Heart left ventricle (tissue), 16 donors: ENCODE data around the gene NUDT16L1. TPM values are rescaled to one million over a fixed set of nuclear protein-coding genes. Genes with fewer than 3 reads are reported as not detected.

ENCODE experiments used
- ATAC-seq, 4 donors: fragments of 200-7000 bp; cut with Tn5 transposase; one replicate each; pipeline ENCODE4 v1.9.1; 2020 to 2022; ENCODE audit warnings: moderate library complexity in 4 of 4, mild to moderate bottlenecking in 3 of 4, moderate number of reproducible peaks in 1 of 4
- DNase-seq, 5 donors: peaks; one replicate each; pipeline ENCODE4 v3.0.0-alpha.2; 2020
- H3K27ac ChIP-seq, 12 donors: fragments of 200-600 bp; sonication (generic) in 4 of 12; one replicate each; pipeline versions ENCODE4 v1.5.0 to v1.8.0; 2016 to 2022; ENCODE audit warnings: mild to moderate bottlenecking in 2 of 12
- H3K27me3 ChIP-seq, 9 donors: fragments of 200-600 bp; sonication (generic) in 2 of 9; one replicate each; pipeline versions ENCODE4 v1.5.1 to v1.8.0; 2016 to 2022; ENCODE audit warnings: mild to moderate bottlenecking in 3 of 9
- H3K36me3 ChIP-seq, 9 donors: fragments of 200-600 bp; sonication (generic) in 2 of 9; one replicate each; pipeline versions ENCODE4 v1.5.0 to v1.8.0; 2018 to 2022; ENCODE audit warnings: mild to moderate bottlenecking in 2 of 9
- H3K4me1 ChIP-seq, 12 donors: fragments of 200-600 bp; sonication (generic) in 4 of 12; one replicate each; pipeline versions ENCODE4 v1.5.0 to v1.8.0; 2016 to 2022; ENCODE audit warnings: mild to moderate bottlenecking in 3 of 12
- H3K4me3 ChIP-seq, 12 donors: fragments of 200-600 bp; sonication (generic) in 4 of 12; one replicate each; pipeline versions ENCODE4 v1.5.0 to v1.8.0; 2017 to 2022; ENCODE audit warnings: mild to moderate bottlenecking in 9 of 12, moderate library complexity in 4 of 12
- H3K9me3 ChIP-seq, 12 donors: fragments of 200-600 bp; sonication (generic) in 4 of 12; one replicate each; pipeline versions ENCODE4 v1.5.0 to v1.8.0; 2016 to 2022; ENCODE audit warnings: mild to moderate bottlenecking in 1 of 12
- POLR2A ChIP-seq, 2 donors: fragments of 450-650 bp; IDR thresholded peaks; one replicate each; pipeline ENCODE4 v1.6.1; 2017; ENCODE audit warnings: antibody characterized with exemption in 2 of 2, mild to moderate bottlenecking in 2 of 2, moderate library complexity in 2 of 2
- WGBS, 4 donors: extraction: QIAGEN DNeasy Blood & Tissue Kit in 2 of 4; methylation state at CpG; one replicate each; pipeline versions ENCODE4 v1.1.5 to v1.1.7; 2013 to 2018; 5-methylcytosine and 5-hydroxymethylcytosine counted together
- intact Hi-C, 10 donors: fragments of 100-400 bp; cut with DNase I; formaldehyde crosslinking; loops; one replicate each; pipeline versions ENCODE4 v1.11.1 to v1.14.2; 2022
- polyA plus RNA-seq, 2 donors: library from polyadenylated mRNA; stranded (reverse); fragments of 200-250 nt; gene quantifications; one replicate each; pipeline ENCODE4 v1.2.3, GENCODE V29; 2013
- total RNA-seq, 9 donors: library from RNA; depleted of rRNA in 2 of 9; stranded (reverse); fragments of >200 nt in 2 of 9; fragmentation: NEBNext Ultra II Directional in 3 of 9; extraction: Animal tissue kit (Norgen Biotek cat#: 25700) in 3 of 9; gene quantifications; one replicate each; pipeline versions ENCODE4 v1.1.0 to v1.2.4, GENCODE V29; 2016 to 2023
- TF ChIP-seq, protein P1 (sequence below), 12 donors: fragments of 200-600 bp; sonication (generic) in 4 of 12; IDR thresholded peaks; one replicate each; pipeline versions ENCODE4 v1.5.0 to v1.8.0; 2018 to 2022; ENCODE audit warnings: antibody characterized with exemption in 12 of 12, mild to moderate bottlenecking in 5 of 12
- donor health status: ischemic (EF 13 %, LVEDD 7.1; RV severe dilation, severe dysfunction).
- donor health status: healthy with polysubstance abuse.
- donor health status: DM: no; HTN: yes; CAD: no.
- donor health status: DM: no; HTN: no; CAD: no.
- donor health status: ischemic (EF 25% LVEDD 6.9; RV normal size, moderate dysfunction).
- donor health status: ischemic (EF 25% LVEDD 5.7; RV mildly dilated, moderate dysfunction).
- donor health status: healthy.
- donor health status: DM: yes; HTN: yes; CAD: no.
- donor health status: ischemic (EF 35%, LVEDD 5.7; RV mildly dilated, moderate dysfunction).
- donor health status: nonischemic (EF 11% LVEDD 7.7; RV severe dilation, severe dysfunction).
- donor health status: DM: yes; HTN: yes; CAD: no.
- donor health status: PGD.
- donor health status: ischemic (EF 29% LVEDD 5.4; RV normal size, mild dysfunction).
- donor health status: nonischemic (EF 23%, LVEDD 6.1; RV moderate dilation, normal function).

Gene NUDT16L1
- total and polyA plus RNA-seq, 11 donors: 33.1 to 65.2 (median 47.5) TPM

DNA sequence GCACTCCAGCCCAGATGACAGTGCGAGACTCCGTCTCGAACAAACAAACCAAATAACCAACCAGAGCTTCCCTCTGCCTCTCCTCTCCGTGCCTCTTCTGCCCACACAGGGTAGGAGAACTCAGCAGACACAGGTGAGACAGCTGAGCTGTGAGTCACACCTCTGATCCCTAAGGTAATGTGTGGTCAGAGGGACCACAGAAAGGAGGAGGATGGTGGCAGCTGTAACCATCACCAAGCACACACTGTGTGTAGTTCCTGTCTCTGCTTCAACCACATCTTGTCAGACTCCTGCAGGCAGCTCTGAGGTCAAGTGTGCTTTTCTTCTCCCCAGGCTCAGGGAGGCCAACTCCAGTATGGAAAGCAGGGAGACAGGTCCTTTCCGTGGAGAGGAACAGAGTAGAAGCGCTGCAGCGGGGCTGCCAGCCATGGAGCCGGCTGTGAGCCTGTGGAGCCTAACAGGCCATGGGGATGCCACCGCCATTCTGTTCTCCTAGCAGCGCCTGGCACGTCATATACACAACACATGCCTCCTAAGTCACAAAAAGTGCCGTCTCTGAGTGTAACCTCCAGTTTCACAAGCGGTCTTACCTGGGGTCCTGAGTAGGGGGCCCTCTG is 7.1 kb downstream of the NUDT16L1 start:
- ATAC-seq (no peak), DNase-seq (no peak)
- Histone ChIP-seq H3K4me3 (no peak overlapping the region), H3K27ac (no peak overlapping the region), H3K9me3 (no peaks in the 10 kb centered on the region), H3K36me3 (peaks cover 0 to 98% (median 82%) of the 10 kb centered on the region in 9 donors), H3K4me1 (peaks cover 0 to 23% (median 3%) of the 10 kb centered on the region in 12 donors), H3K27me3 (no peaks in the 10 kb centered on the region)
- WGBS, 4 donors: 94 to 98% (median 96%) methylated on average over 10 to 13 of the region's 13 CpGs
- TF ChIP-seq POLR2A (IDR thresholded peaks at IDR 0.05): no peak
- TF ChIP-seq, protein P1, sequence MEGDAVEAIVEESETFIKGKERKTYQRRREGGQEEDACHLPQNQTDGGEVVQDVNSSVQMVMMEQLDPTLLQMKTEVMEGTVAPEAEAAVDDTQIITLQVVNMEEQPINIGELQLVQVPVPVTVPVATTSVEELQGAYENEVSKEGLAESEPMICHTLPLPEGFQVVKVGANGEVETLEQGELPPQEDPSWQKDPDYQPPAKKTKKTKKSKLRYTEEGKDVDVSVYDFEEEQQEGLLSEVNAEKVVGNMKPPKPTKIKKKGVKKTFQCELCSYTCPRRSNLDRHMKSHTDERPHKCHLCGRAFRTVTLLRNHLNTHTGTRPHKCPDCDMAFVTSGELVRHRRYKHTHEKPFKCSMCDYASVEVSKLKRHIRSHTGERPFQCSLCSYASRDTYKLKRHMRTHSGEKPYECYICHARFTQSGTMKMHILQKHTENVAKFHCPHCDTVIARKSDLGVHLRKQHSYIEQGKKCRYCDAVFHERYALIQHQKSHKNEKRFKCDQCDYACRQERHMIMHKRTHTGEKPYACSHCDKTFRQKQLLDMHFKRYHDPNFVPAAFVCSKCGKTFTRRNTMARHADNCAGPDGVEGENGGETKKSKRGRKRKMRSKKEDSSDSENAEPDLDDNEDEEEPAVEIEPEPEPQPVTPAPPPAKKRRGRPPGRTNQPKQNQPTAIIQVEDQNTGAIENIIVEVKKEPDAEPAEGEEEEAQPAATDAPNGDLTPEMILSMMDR (IDR thresholded peaks at IDR 0.05): no peak
- intact Hi-C loops: no loop called here

DNA sequence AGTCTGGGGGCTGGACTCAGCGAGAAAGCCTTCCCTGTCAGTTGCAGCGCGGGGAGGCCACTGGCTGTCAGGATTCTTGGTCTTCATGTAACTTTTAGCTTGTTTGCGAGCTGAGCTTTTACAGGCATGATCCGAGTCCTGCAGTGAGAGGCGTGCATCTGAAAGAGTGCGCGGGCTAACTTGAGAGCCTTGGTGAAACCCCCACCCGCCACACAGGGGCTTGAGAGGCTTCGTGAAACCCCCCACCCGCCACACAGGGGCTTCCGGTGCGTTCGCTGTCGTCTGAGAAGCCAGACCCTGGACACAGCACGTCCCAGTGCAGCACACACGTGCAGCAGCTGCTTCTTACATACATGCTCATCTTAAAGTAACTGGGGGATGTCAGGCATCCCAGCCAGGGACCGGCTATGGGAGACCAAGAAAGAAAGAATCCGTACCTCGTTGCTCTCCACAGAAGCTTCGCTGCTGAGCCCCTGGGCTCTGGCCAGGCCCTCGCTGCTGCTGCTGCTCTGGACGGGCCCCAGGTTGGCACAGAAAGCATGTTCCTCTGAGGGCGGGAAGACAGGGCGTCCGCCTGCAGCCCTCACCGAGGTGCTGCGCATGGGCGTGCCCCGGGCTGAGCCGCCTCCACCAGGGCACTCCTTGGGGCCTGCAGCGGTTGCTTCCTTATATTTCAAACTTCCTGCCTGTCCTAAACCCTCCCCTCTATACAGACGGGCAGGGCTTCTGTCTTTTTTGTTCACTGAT is 7.8 kb downstream of the NUDT16L1 start:
- H3K27ac ChIP-seq: no peak overlapping the region
- H3K27me3 ChIP-seq: no peaks in the 10 kb centered on the region
- WGBS, 4 donors: 68 to 90% (median 81%) methylated on average over 28 to 33 of the region's 33 CpGs
- TF ChIP-seq, protein P1 (IDR thresholded peaks at IDR 0.05): no peak
- no peak for TF ChIP-seq POLR2A (IDR thresholded peaks at IDR 0.05)
- no peaks in the 10 kb centered on the region for H3K9me3 ChIP-seq
- intact Hi-C loops: no loop called here
- H3K4me3 ChIP-seq: no peak overlapping the region
- DNase-seq (peak in 4 of 5 donors; percentile 22 to 76 (median 48)), ATAC-seq (peak; percentile 68 to 89 (median 80))
- H3K36me3 ChIP-seq: peaks cover 0 to 98% (median 77%) of the 10 kb centered on the region in 9 donors
- peaks cover 0 to 16% (median 0%) of the 10 kb centered on the region in 12 donors for H3K4me1 ChIP-seq

DNA sequence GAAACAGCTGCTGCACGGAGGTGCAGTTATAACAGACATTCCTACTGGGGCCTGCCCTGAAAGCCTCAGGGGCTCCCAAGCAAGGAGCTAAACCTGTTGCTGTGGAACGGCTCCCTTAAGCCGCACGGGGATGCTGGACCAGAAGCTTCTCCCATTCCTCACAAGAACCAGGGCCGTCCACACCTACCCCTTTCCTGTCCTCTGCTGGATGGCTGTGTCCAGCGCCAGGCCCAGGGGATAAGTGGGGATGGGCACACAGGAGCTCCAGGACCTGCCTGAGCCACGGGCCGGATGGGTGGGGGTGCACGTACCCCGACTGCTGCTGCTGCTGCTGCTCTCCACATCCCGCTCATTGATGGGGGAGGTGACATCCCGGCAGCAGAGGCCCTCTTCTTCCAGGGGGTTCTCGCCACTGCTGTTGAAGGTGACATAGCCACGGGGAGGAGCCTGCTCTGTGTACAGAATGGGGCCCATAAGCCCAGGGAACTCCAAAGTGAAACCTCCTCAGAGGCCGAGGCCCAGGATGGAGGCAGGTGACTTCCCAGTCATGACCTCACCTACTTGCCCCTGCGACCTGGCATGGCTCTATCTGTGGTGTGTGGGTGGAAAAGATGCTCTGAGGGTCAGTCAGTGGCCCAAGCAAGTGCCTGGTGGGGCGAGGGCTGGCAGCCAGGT is 8.6 kb downstream of the NUDT16L1 start:
- Histone ChIP-seq H3K27me3 (no peaks in the 10 kb centered on the region), H3K27ac (no peak overlapping the region), H3K9me3 (no peaks in the 10 kb centered on the region), H3K36me3 (peaks cover 0 to 98% (median 77%) of the 10 kb centered on the region in 9 donors), H3K4me1 (peaks cover 0 to 8% (median 0%) of the 10 kb centered on the region in 12 donors), H3K4me3 (no peak overlapping the region)
- TF ChIP-seq, protein P1 (IDR thresholded peaks at IDR 0.05): no peak
- TF ChIP-seq POLR2A (IDR thresholded peaks at IDR 0.05): no peak
- peak in 1 of 5 donors; percentile 17 for DNase-seq
- intact Hi-C loops: no loop called here
- 88 to 92% (median 91%) methylated on average over 13 to 17 of the region's 17 CpGs for WGBS, 4 donors
- ATAC-seq: no peak

DNA sequence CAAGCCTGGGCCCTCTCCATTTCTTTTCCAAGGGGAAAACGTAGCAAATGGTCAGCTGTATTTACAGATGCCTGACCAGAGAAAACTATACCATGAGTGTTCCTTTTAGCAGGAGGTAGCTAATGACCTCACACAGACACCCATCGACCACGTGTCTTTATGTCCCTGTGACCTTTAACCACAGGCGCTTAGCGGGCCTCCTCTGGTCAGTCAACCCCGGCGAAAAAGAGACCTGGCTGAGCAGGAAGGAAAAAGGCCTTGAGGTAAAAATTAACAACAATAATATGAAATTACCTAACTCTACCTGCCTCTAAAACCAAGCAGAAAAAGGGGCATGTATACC is 9.1 kb downstream of the NUDT16L1 start:
- peaks cover 0 to 6% (median 0%) of the 10 kb centered on the region in 12 donors for H3K4me1 ChIP-seq
- peaks cover 0 to 98% (median 75%) of the 10 kb centered on the region in 9 donors for H3K36me3 ChIP-seq
- no peak overlapping the region for H3K4me3 ChIP-seq
- H3K27ac ChIP-seq: no peak overlapping the region
- TF ChIP-seq POLR2A (IDR thresholded peaks at IDR 0.05): no peak
- TF ChIP-seq, protein P1 (IDR thresholded peaks at IDR 0.05): no peak
- H3K9me3 ChIP-seq: no peaks in the 10 kb centered on the region
- intact Hi-C loops: no loop called here
- H3K27me3 ChIP-seq: no peaks in the 10 kb centered on the region
- no peak for ATAC-seq
- WGBS, 4 donors: 84 to 90% (median 87%) methylated on average over 7 of the region's 7 CpGs
- no peak for DNase-seq
